Measurements from ENCODE around the gene FAM110D. TPM values are rescaled to one million over a fixed set of nuclear protein-coding genes. Genes with fewer than 3 reads are reported as not detected.
A peak's percentile ranks its signal among the peaks of the same experiment; 100 is the strongest.

Gene FAM110D
- total RNA-seq, 1 experiment from 2014 or later, result 0.55 TPM

DNA sequence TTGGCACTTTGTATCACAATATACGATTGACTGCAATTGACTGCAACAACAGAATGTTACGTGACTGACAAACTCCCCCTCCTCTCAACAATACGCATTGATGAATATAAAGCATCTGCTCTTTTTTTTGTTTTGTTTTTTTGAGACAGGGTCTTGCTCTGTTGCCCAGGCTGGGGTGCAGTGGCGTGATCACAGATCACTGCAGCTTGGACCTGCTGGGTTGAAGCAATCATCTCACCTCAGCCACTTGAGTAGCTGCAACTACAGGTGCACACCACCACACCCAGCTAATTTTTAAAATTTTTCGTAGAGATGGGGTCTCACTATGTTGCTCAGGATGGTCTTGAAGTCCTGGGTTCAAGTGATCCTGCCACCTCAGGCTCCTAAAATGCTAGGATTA, 53.8 kb downstream of the FAM110D start:
- Mint-ChIP-seq H3K27me3 (ENCODE audit: low read depth) (no peaks in the 10 kb centered on the region), H3K27ac (no peak overlapping the region), H3K4me3 (no peak overlapping the region), H3K4me1 (peaks cover 3% of the 10 kb centered on the region), H3K36me3 (no peaks in the 10 kb centered on the region), H3K9me3 (no peaks in the 10 kb centered on the region)
- TF ChIP-seq, protein P1, sequence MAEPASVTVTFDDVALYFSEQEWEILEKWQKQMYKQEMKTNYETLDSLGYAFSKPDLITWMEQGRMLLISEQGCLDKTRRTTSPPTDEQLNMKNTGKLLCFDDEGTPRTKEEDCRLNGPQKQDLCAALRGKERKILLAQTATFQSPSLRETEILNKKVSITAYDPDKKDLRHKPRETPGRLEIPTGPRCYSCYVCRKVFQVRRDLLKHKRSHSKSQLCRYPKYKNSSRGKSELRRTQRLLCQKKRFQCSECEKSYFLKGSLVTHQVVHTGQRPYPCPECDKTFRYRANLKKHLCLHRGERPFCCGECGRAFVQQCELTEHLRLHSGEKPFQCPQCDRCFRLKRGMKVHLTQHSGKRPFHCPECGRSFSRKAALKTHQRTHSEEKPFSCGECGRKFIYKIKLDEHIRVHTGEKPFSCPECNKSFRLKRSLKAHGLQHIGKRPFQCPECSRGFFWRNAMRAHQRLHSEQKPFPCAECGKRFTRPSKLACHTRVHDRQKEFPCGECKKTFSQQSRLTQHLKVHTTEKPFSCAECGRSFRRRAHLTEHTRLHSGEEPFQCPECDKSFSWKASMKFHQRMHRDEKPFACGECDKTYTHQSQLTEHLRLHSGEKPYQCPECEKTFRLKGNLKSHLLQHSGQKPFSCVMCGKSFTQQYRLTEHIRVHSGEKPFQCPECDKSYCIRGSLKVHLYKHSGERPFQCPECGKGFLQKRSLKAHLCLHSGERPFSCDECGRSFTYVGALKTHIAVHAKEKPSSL (CRISPR knock-in tag; conservative IDR thresholded peaks at IDR 0.05), result no peak
- no peak for TF ChIP-seq SP1 (CRISPR knock-in tag; conservative IDR thresholded peaks at IDR 0.05)
- TF ChIP-seq KAT7 (CRISPR knock-in tag; IDR thresholded peaks at IDR 0.05; ENCODE audit: borderline replicate concordance), result no peak
- TF ChIP-seq NR3C1 (CRISPR knock-in tag; conservative IDR thresholded peaks at IDR 0.05; ENCODE audit: low read depth), result no peak
- 0 out of 2 replicates have a peak, but pooled peaks have one; percentile 3 for TF ChIP-seq GTF2I (CRISPR knock-in tag; conservative IDR thresholded peaks at IDR 0.05)
- TF ChIP-seq ZNF121 (CRISPR knock-in tag; IDR thresholded peaks at IDR 0.05), result 0 out of 2 replicates have a peak, but pooled peaks have one; percentile 29
- no peak for TF ChIP-seq ZMAT4 (CRISPR knock-in tag; IDR thresholded peaks at IDR 0.05)
- no peak for TF ChIP-seq PRDM15 (CRISPR knock-in tag; IDR thresholded peaks at IDR 0.05)
- no peak for TF ChIP-seq EMX1 (CRISPR knock-in tag; IDR thresholded peaks at IDR 0.05)
- TF ChIP-seq, protein P2, sequence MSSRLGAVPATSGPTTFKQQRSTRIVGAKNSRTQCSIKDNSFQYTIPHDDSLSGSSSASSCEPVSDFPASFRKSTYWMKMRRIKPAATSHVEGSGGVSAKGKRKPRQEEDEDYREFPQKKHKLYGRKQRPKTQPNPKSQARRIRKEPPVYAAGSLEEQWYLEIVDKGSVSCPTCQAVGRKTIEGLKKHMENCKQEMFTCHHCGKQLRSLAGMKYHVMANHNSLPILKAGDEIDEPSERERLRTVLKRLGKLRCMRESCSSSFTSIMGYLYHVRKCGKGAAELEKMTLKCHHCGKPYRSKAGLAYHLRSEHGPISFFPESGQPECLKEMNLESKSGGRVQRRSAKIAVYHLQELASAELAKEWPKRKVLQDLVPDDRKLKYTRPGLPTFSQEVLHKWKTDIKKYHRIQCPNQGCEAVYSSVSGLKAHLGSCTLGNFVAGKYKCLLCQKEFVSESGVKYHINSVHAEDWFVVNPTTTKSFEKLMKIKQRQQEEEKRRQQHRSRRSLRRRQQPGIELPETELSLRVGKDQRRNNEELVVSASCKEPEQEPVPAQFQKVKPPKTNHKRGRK (CRISPR knock-in tag; IDR thresholded peaks at IDR 0.05; ENCODE audit: borderline replicate concordance), result no peak
- TF ChIP-seq, protein P3, sequence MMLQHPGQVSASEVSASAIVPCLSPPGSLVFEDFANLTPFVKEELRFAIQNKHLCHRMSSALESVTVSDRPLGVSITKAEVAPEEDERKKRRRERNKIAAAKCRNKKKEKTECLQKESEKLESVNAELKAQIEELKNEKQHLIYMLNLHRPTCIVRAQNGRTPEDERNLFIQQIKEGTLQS (CRISPR knock-in tag; conservative IDR thresholded peaks at IDR 0.05), result no peak
- TF ChIP-seq, protein P4, sequence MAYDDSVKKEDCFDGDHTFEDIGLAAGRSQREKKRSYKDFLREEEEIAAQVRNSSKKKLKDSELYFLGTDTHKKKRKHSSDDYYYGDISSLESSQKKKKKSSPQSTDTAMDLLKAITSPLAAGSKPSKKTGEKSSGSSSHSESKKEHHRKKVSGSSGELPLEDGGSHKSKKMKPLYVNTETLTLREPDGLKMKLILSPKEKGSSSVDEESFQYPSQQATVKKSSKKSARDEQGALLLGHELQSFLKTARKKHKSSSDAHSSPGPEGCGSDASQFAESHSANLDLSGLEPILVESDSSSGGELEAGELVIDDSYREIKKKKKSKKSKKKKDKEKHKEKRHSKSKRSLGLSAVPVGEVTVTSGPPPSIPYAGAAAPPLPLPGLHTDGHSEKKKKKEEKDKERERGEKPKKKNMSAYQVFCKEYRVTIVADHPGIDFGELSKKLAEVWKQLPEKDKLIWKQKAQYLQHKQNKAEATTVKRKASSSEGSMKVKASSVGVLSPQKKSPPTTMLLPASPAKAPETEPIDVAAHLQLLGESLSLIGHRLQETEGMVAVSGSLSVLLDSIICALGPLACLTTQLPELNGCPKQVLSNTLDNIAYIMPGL (CRISPR knock-in tag; IDR thresholded peaks at IDR 0.05), result no peak
- ChIA-PET CTCF (interaction anchor here (1.0 to 1.5 kb wide), 3 partner anchors 23 to 109 kb away, joined by 3 to 6 read pairs (median 4); partner anchors contain the start of genes CATSPER4 and ZNF593), POLR2A (no interaction called here)
- no peak for ATAC-seq
- DNase-seq (ENCODE audit: low spot score), result no peak

DNA sequence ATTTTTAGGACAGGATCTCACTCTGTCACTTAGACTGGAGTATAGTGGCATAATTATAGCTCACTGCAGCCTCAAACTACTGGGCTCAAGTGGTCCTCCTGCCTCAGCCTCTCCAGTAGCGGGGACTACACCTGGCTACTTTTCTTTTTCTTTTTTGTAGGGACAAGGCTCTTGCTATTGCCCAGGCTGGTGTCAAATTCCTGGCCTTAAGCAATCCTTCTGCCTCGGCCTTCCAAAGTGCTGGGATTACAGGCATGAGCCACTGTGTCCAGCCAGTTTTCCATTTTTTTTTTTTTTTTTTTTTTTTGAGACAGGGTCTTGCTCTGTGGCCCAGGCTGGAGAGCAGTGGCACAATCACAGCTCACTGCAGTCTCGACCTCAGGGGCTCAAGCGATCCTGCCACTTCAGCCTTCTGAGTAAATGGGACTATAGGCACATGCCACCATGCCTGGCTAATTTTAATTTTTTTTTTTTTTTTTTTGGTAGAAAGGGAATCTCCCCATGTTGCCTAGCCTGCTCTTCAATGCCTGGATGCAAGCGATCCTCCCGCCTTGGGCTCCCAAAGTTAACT, 54.5 kb downstream of the FAM110D start:
- peaks cover 3% of the 10 kb centered on the region for H3K4me1 Mint-ChIP-seq
- no peak for TF ChIP-seq FOXJ3 (CRISPR knock-in tag; IDR thresholded peaks at IDR 0.05; ENCODE audit: borderline replicate concordance)
- no peak for TF ChIP-seq ESRRA (CRISPR knock-in tag; IDR thresholded peaks at IDR 0.05; ENCODE audit: borderline replicate concordance)
- no peak for TF ChIP-seq RELA (CRISPR knock-in tag; IDR thresholded peaks at IDR 0.05; ENCODE audit: borderline replicate concordance)
- TF ChIP-seq ZNF219 (CRISPR knock-in tag; IDR thresholded peaks at IDR 0.05; ENCODE audit: borderline replicate concordance), result no peak
- CTCF ChIA-PET, result interaction anchor here (0.6 to 1.5 kb wide), 6 partner anchors 9 to 108 kb away, joined by 3 to 7 read pairs (median 6); partner anchors contain the start of genes CATSPER4, CEP85 and ZNF593
- ATAC-seq (no peak), DNase-seq (ENCODE audit: low spot score) (no peak)
- no peak overlapping the region for H3K4me3 Mint-ChIP-seq
- no peaks in the 10 kb centered on the region for H3K27me3 Mint-ChIP-seq (ENCODE audit: low read depth)
- no peaks in the 10 kb centered on the region for H3K36me3 Mint-ChIP-seq
- no peaks in the 10 kb centered on the region for H3K9me3 Mint-ChIP-seq
- no peak overlapping the region for H3K27ac Mint-ChIP-seq
- POLR2A ChIA-PET, result interaction anchor here (1.0 kb wide), 1 partner anchor 9 kb away, joined by 3 read pairs; no protein-coding TSS in a partner anchor
